GM12878 (cell line): ENCODE data around the gene GEMIN7. TPM values are rescaled to one million over a fixed set of nuclear protein-coding genes. Genes with fewer than 3 reads are reported as not detected.

Experiments
- ATAC-seq: fragments of 200-7000 bp; cut with Tn5 transposase; 3 replicates; pipeline ENCODE4 v1.9.1; 2020; ENCODE audit warnings: mild to moderate bottlenecking, moderate library complexity
- BruUV-seq: library from RNA; stranded (reverse); fragments of 400-500 nt; replicated peaks from 2 replicates; lab custom pipeline; 2021; lab: Mats Ljungman, UMichigan
- CTCF ChIA-PET: fragments of 300-600 bp; sonication (Branson Sonifier 250); formaldehyde crosslinking; extraction: SDS; loops from one replicate; lab custom pipeline; 2021; ENCODE audit warnings: inconsistent platforms; lab: Yijun Ruan, JAX
- POLR2A ChIA-PET: fragments of 350-600 bp; formaldehyde crosslinking; extraction: SDS; loops from one replicate; lab custom pipeline; 2021; ENCODE audit warnings: inconsistent platforms; lab: Charles Lee
- RAD21 ChIA-PET: fragments of 300-600 bp; sonication (Branson Sonifier 250); formaldehyde crosslinking; loops from one replicate; lab custom pipeline; 2023; ENCODE audit warnings: antibody characterized with exemption; ENCODE audit not compliant: unreplicated experiment; lab: Charles Lee
- SMC1A ChIA-PET: fragments of 300-600 bp; sonication (Branson Sonifier 250); formaldehyde crosslinking; loops from one replicate; lab custom pipeline; 2023; ENCODE audit not compliant: unreplicated experiment, uncharacterized antibody; lab: Charles Lee
- DNase-seq: peaks from one replicate; pipeline ENCODE4 v3.0.0-alpha.2; 2011; ENCODE audit warnings: low read depth, low spot score
- FAIRE-seq: peaks from 3 replicates; lab custom pipeline; 2011; peaks lifted over from hg19 to GRCh38; lab: Jason Lieb, UNC
- H2AFZ ChIP-seq: 2 replicates; pipeline ENCODE4 v1.6.0; 2011; ENCODE audit warnings: low read depth, low read length, control low read depth; ENCODE audit not compliant: control insufficient read depth
- H3K27ac ChIP-seq: 2 replicates; pipeline ENCODE4 v1.5.1; 2011; ENCODE audit warnings: control low read depth; ENCODE audit not compliant: control insufficient read depth, insufficient read depth
- H3K27me3 ChIP-seq, 2 experiments: replicated peaks in 1 of 2; 2 replicates each; pipeline versions ENCODE4 v1.6.0 to v1.6.1; 2011; ENCODE audit warnings: low read length in 1 of 2; ENCODE audit not compliant: control insufficient read depth in 2 of 2, insufficient read depth in 2 of 2
- H3K36me3 ChIP-seq, 2 experiments: 2 replicates each; pipeline ENCODE4 v1.5.1; 2011; ENCODE audit warnings: low read length in 1 of 2; ENCODE audit not compliant: control insufficient read depth in 2 of 2, insufficient read depth in 2 of 2
- H3K4me1 ChIP-seq: 2 replicates; pipeline ENCODE4 v1.6.1; 2011; ENCODE audit warnings: mild to moderate bottlenecking, low read length, moderate library complexity, mixed read lengths; ENCODE audit not compliant: control insufficient read depth, insufficient read depth
- H3K4me2 ChIP-seq: 2 replicates; pipeline ENCODE4 v1.6.0; 2011; ENCODE audit warnings: control low read depth; ENCODE audit not compliant: control insufficient read depth, insufficient read depth
- H3K4me3 ChIP-seq: fragments of 200-600 bp; sonication (generic); 2 replicates; pipeline ENCODE4 v1.5.1; 2016
- H3K79me2 ChIP-seq: 2 replicates; pipeline ENCODE4 v1.6.0; 2011; ENCODE audit warnings: low read length; ENCODE audit not compliant: control insufficient read depth, insufficient read depth
- H3K9ac ChIP-seq: 2 replicates; pipeline ENCODE4 v1.8.0; 2011; ENCODE audit warnings: low read length, control low read depth, mixed read lengths; ENCODE audit not compliant: control insufficient read depth, insufficient read depth
- H3K9me3 ChIP-seq: replicated peaks from 3 replicates; pipeline ENCODE4 v1.5.1; 2011; ENCODE audit warnings: mild to moderate bottlenecking, low read length; ENCODE audit not compliant: control insufficient read depth, insufficient read depth
- H4K20me1 ChIP-seq: 2 replicates; pipeline ENCODE4 v1.6.0; 2011; ENCODE audit not compliant: control insufficient read depth, insufficient read depth
- BMI1 ChIP-seq: fragments of 450-650 bp; IDR thresholded peaks from 2 replicates; pipeline ENCODE4 v1.6.1; 2016; ENCODE audit warnings: mild to moderate bottlenecking, moderate library complexity, borderline replicate concordance
- ETV6 ChIP-seq, 2 experiments: fragments of 450-650 bp in 1 of 2; IDR thresholded peaks in 1 of 2; conservative IDR thresholded peaks in 1 of 2; 2 replicates each; pipeline ENCODE4 v1.6.1; 2014; ENCODE audit warnings: antibody characterized with exemption in 1 of 2, borderline replicate concordance in 1 of 2, low read depth in 1 of 2, mild to moderate bottlenecking in 1 of 2, moderate library complexity in 1 of 2
- KLF5 ChIP-seq: fragments of 450-650 bp; IDR thresholded peaks from 2 replicates; pipeline ENCODE4 v1.6.1; 2014; ENCODE audit warnings: mild to moderate bottlenecking; ENCODE audit not compliant: partially characterized antibody
- SUPT20H ChIP-seq: IDR thresholded peaks from 2 replicates; pipeline ENCODE4 v1.6.1; 2011; ENCODE audit warnings: low read depth, mild to moderate bottlenecking, low read length, moderate library complexity, borderline replicate concordance; ENCODE audit not compliant: control insufficient read depth
- WGBS: methylation state at CpG from one replicate; pipeline ENCODE4 v1.1.6; 2016; ENCODE audit warnings: low lambda C conversion rate; ENCODE audit not compliant: insufficient replicate concordance, insufficient coverage; ENCODE audit errors: missing lambda C conversion rate; 5-methylcytosine and 5-hydroxymethylcytosine counted together
- in situ Hi-C: fragments of 300-500 bp; cut with MboI; formaldehyde crosslinking; loops from 9 replicates; pipeline ENCODE4 v1.14.3; 2018; ENCODE audit warnings: mixed read lengths
- intact Hi-C: fragments of 100-400 bp; cut with micrococcal nuclease; formaldehyde crosslinking; loops from one replicate; pipeline ENCODE4 v1.14.2; 2022; ENCODE audit not compliant: unreplicated experiment
- polyA plus RNA-seq, 11 experiments: library from polyadenylated mRNA; depleted of rRNA in 4 of 11; unstranded in 6 of 11; stranded (reverse) in 5 of 11; fragments of >200 nt; fragmentation: Nextera tagmentation in 4 of 11; fragmentation: Illumina TruSeq in 1 of 11; extraction: Ambion mirVana in 4 of 11; extraction: Trizol in 1 of 11; gene quantifications; 1 replicate in 1 of 11; 2 replicates in 10 of 11; pipeline versions ENCODE4 v1.2.1 to v1.2.3, GENCODE V29; 2011 to 2016; ENCODE audit warnings: inconsistent platforms in 2 of 11, missing spikeins in 2 of 11, low read depth in 1 of 11
- total RNA-seq, 4 experiments: library from RNA; depleted of rRNA in 3 of 4; stranded (reverse); fragments of >200 nt in 3 of 4; fragmentation: Illumina TruSeq in 1 of 4; extraction: Trizol in 1 of 4; gene quantifications; 2 replicates each; pipeline versions ENCODE4 v1.2.1 to v1.2.3, GENCODE V29; 2013 to 2021
- TF ChIP-seq, protein P1 (sequence below): fragments of 450-650 bp; IDR thresholded peaks from 2 replicates; pipeline ENCODE4 v1.6.1; 2018; ENCODE audit warnings: borderline replicate concordance, mild to moderate bottlenecking; ENCODE audit not compliant: partially characterized antibody
- TF ChIP-seq, protein P2 (sequence below): fragments of 450-650 bp; IDR thresholded peaks from 2 replicates; pipeline ENCODE4 v1.6.1; 2018; ENCODE audit warnings: mild to moderate bottlenecking, low read depth, moderate library complexity; ENCODE audit not compliant: partially characterized antibody
- TF ChIP-seq, protein P3 (sequence below): IDR thresholded peaks from 2 replicates; pipeline ENCODE4 v1.6.1; 2011; ENCODE audit warnings: low read depth, mild to moderate bottlenecking, low read length, moderate library complexity, borderline replicate concordance; ENCODE audit errors: extremely low read depth
- TF ChIP-seq, protein P4 (sequence below): fragments of 450-650 bp; formaldehyde crosslinking; IDR thresholded peaks from 2 replicates; pipeline ENCODE4 v1.4.0; 2022; ENCODE audit warnings: mild to moderate bottlenecking, moderate library complexity
- TF ChIP-seq, protein P5 (sequence below): IDR thresholded peaks from 2 replicates; pipeline ENCODE4 v1.6.1; 2011; ENCODE audit warnings: low read depth, low read length, improper control_type of control experiment, borderline replicate concordance

The GEMIN7 gene
- total and polyA plus RNA-seq, 10 of the 15 experiments (the other 5 are each of a cell fraction or from before 2014, with no cell fraction given) = 21.1 to 76.7 (median 44.9) TPM

DNA sequence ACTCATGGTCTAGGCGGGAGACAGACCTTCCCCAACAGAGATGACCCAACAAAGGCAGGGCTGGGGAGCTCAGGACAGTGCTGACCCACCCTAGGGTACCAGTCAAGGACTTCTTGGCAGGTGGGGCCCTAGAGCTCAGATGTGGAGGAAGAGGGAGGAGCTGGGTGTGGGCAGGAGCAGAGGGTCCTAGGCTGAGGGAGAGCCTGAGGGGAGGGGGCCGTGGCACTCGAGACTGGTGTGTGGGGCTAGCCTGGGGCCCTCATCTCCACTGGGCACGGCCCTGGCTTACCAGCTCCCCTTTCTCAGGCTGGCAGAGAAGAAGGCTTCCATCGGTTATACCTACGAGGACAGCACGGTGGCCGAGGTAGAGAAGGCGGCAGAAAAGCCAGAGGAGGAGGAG is 21.6 kb upstream of the GEMIN7 start:
- Histone ChIP-seq H4K20me1 (no peaks in the 10 kb centered on the region; the same call in 1 of the 2 replicates), H3K27ac (no peak overlapping the region), H3K4me2 (no peak overlapping the region), H3K79me2 (no peaks in the 10 kb centered on the region), H3K27me3 (no peaks in the 10 kb centered on the region), H3K9ac (no peak overlapping the region), H3K4me1 (no peaks in the 10 kb centered on the region), H3K9me3 (no peaks in the 10 kb centered on the region), H2AFZ (no peak overlapping the region), H3K36me3 (peaks cover 27 to 60% of the 10 kb centered on the region in 2 experiments), H3K4me3 (no peak overlapping the region)
- SMC1A ChIA-PET = interaction anchor here (1.1 to 1.3 kb wide), 4 partner anchors 15 to 69 kb away, joined by 4 to 6 read pairs (median 4); partner anchors contain the start of gene CLASRP
- DNase-seq (no peak), ATAC-seq (no peak), FAIRE-seq (no peak)
- in situ Hi-C loops (loop anchor here (5.0 kb wide), 1 partner anchor 155 kb away; no protein-coding TSS in a partner anchor), intact Hi-C loops (no loop called here)
- WGBS = 97% methylated on average over 7 of the region's 9 CpGs
- CTCF ChIA-PET = interaction anchor here (0.5 to 5.3 kb wide), 4 partner anchors 41 to 148 kb away, joined by 3 to 70 read pairs (median 4); no protein-coding TSS in a partner anchor
- RAD21 ChIA-PET = interaction anchor here (0.9 to 1.5 kb wide), 2 partner anchors 42 to 144 kb away, joined by 3 read pairs; no protein-coding TSS in a partner anchor
- BruUV-seq = no TSS peak
- POLR2A ChIA-PET = interaction anchor here (0.6 kb wide), 1 partner anchor 148 kb away, joined by 8 read pairs; no protein-coding TSS in a partner anchor
- TF ChIP-seq, protein P1, sequence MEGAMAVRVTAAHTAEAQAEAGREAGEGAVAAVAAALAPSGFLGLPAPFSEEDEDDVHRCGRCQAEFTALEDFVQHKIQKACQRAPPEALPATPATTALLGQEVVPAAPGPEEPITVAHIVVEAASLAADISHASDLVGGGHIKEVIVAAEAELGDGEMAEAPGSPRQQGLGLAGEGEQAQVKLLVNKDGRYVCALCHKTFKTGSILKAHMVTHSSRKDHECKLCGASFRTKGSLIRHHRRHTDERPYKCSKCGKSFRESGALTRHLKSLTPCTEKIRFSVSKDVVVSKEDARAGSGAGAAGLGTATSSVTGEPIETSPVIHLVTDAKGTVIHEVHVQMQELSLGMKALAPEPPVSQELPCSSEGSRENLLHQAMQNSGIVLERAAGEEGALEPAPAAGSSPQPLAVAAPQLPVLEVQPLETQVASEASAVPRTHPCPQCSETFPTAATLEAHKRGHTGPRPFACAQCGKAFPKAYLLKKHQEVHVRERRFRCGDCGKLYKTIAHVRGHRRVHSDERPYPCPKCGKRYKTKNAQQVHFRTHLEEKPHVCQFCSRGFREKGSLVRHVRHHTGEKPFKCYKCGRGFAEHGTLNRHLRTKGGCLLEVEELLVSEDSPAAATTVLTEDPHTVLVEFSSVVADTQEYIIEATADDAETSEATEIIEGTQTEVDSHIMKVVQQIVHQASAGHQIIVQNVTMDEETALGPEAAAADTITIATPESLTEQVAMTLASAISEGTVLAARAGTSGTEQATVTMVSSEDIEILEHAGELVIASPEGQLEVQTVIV = no peak
- TF ChIP-seq ETV6 (conservative IDR thresholded peaks at IDR 0.05 in 1 of 2, IDR thresholded peaks at IDR 0.05 in 1 of 2; ENCODE audit: borderline replicate concordance in 1 of 2, low read depth in 1 of 2) = no peak
- no peak for TF ChIP-seq KLF5
- TF ChIP-seq, protein P2, sequence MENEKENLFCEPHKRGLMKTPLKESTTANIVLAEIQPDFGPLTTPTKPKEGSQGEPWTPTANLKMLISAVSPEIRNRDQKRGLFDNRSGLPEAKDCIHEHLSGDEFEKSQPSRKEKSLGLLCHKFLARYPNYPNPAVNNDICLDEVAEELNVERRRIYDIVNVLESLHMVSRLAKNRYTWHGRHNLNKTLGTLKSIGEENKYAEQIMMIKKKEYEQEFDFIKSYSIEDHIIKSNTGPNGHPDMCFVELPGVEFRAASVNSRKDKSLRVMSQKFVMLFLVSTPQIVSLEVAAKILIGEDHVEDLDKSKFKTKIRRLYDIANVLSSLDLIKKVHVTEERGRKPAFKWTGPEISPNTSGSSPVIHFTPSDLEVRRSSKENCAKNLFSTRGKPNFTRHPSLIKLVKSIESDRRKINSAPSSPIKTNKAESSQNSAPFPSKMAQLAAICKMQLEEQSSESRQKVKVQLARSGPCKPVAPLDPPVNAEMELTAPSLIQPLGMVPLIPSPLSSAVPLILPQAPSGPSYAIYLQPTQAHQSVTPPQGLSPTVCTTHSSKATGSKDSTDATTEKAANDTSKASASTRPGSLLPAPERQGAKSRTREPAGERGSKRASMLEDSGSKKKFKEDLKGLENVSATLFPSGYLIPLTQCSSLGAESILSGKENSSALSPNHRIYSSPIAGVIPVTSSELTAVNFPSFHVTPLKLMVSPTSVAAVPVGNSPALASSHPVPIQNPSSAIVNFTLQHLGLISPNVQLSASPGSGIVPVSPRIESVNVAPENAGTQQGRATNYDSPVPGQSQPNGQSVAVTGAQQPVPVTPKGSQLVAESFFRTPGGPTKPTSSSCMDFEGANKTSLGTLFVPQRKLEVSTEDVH = no peak
- TF ChIP-seq, protein P3, sequence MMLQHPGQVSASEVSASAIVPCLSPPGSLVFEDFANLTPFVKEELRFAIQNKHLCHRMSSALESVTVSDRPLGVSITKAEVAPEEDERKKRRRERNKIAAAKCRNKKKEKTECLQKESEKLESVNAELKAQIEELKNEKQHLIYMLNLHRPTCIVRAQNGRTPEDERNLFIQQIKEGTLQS = no peak
- TF ChIP-seq BMI1 = no peak
- no peak for TF ChIP-seq SUPT20H
- TF ChIP-seq, protein P4, sequence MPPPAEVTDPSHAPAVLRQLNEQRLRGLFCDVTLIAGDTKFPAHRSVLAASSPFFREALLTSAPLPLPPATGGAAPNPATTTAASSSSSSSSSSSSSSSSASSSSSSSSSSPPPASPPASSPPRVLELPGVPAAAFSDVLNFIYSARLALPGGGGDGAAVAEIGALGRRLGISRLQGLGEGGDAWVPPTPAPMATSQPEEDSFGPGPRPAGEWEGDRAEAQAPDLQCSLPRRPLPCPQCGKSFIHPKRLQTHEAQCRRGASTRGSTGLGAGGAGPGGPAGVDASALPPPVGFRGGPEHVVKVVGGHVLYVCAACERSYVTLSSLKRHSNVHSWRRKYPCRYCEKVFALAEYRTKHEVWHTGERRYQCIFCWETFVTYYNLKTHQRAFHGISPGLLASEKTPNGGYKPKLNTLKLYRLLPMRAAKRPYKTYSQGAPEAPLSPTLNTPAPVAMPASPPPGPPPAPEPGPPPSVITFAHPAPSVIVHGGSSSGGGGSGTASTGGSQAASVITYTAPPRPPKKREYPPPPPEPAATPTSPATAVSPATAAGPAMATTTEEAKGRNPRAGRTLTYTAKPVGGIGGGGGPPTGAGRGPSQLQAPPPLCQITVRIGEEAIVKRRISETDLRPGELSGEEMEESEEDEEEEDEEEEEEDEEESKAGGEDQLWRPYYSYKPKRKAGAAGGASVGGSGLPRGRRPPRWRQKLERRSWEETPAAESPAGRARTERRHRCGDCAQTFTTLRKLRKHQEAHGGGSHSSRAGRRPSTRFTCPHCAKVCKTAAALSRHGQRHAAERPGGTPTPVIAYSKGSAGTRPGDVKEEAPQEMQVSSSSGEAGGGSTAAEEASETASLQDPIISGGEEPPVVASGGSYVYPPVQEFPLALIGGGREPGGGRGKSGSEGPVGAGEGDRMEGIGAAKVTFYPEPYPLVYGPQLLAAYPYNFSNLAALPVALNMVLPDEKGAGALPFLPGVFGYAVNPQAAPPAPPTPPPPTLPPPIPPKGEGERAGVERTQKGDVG (CRISPR knock-in tag) = no peak
- TF ChIP-seq, protein P5, sequence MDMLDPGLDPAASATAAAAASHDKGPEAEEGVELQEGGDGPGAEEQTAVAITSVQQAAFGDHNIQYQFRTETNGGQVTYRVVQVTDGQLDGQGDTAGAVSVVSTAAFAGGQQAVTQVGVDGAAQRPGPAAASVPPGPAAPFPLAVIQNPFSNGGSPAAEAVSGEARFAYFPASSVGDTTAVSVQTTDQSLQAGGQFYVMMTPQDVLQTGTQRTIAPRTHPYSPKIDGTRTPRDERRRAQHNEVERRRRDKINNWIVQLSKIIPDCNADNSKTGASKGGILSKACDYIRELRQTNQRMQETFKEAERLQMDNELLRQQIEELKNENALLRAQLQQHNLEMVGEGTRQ = no peak
